ENCODE data around the gene KIF5B.
A peak's percentile ranks its signal among the peaks of the same experiment; 100 is the strongest.
"Not testable (repeated sequence)": the region's sequence is repeated elsewhere in the genome, so short reads cannot be mapped to it uniquely, and the experiment has no call there.

Gene KIF5B

GRCh38 chr10:31972519-31973041 is 83.6 kb downstream of the KIF5B start:
- DNase-seq (ENCODE audit: extremely low spot score, insufficient read length, low read depth): no peak
- FAIRE-seq: no peak

DNA sequence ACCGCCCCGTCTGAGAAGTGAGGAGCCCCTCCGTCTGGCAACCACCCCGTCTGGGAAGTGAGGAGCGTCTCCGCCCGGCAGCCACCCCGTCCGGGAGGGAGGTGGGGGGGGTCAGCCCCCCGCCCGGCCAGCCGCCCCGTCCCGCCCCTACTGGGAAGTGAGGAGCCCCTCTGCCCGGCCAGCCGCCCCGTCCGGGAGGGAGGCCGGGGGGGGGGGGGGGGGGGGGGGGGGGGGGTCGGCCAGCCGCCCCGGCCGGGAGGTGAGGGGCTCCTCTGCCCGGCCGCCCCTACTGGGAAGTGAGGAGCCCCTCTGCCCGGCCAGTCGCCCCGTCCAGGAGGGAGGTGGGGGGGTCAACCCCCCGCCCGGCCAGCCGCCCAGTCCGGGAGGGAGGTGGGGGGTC is 86.4 kb downstream of the KIF5B start:
- not testable (repeated sequence) for DNase-seq (ENCODE audit: extremely low spot score, insufficient read length, low read depth); FAIRE-seq

DNA sequence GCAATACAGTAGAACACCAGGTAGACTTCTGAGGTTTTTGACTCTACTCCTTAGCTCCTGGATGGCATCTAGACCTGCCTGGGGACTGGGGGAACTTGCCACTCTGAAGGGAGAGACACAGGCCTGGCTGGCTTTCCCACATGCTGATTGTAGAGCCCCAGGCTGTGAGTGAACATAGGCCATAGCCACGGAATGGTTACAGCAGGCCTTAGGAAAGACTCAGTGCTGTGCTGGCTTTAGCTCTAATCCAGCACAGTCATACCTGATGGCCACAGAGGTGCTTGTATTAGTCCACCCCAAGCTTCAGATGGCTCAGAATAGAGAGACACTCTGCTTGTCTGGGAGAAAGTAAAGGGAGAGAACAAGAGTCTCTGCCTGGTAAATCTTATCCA is 92.6 kb downstream of the KIF5B start:
- DNase-seq (ENCODE audit: extremely low spot score, insufficient read length, low read depth) (no peak), FAIRE-seq (no peak)

DNA sequence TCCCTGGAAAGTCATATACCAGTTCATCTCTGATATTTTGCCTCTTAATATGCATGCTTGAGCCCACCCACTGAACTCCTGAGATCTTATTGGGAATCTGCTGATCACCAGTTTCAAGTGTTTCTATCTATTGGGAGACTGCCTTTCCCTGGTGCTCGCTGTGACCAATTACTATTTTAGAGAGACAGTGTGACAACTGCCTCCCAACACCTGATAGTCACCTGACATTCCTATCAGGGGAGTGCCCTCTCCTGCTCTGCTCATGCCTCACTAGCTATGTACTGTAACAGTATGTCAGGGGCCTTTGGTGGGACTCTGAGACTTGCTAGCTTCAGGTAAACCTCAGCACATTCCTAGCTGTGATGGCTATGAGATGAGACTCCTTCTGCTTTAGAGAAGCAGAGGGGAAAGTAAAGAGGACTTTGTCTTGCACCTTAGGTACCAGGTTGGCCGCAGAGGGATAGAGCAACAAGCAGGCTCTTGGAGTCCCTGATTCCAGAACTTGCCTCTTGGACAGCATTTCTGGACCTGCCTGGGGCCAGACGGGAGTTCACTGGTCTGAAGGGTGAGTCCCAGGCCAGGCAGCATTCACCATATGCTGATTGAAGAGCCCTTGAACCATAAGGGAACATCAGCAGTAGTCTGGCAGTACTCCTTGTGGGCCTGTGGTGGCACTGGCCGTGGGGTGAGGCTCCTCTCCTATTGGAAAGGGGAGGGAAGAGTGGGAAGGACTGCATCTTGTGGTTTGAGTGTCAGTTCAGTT is 93.2 kb downstream of the KIF5B start:
- DNase-seq (ENCODE audit: extremely low spot score, insufficient read length, low read depth) (no peak), FAIRE-seq (no peak)

DNA sequence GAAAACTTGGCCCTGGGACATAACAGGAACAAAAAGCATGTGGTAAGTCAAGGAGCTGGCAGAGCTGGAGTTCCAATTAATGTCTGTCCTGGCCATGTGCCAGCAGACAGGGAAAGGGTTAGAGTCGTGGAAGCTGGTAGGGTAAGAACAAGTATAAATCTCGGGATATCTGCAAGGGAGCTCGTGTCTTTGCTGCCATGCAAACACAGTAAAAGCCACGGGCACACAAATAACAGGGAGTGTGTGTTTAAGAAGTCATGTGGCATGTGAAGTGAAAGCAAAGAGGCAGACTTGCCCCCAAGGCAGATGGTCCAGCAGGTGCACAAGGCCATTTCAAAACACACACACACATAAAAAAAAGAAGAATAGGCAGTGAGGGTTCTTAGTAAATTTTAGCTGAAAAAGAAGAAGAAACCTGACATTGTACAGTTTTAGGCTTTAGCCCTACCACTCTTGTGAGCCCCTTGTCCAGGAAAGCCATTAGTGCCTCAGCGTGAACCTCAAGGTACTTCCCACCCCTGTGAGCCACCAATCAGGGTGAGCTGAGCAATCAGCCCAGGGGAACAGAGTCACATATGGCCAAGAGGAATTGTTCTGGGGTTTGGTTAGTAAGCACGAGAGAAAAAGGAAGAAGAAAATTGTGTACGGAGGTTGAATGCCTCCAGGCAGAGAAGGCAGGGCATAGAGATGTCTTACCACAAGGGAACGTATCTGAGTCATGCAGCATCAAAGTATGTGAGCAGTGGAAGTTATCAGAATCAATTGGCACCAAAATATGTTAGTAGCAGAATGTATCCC is 94.7 kb downstream of the KIF5B start:
- DNase-seq (ENCODE audit: extremely low spot score, insufficient read length, low read depth): peak; percentile 2
- FAIRE-seq: peak; percentile 56

GRCh38 chr10:31959461-31960173 is 96.6 kb downstream of the KIF5B start:
- no peak for FAIRE-seq
- no peak for DNase-seq (ENCODE audit: extremely low spot score, insufficient read length, low read depth)

Measured in GM18507 (cell line).